Liver (tissue), 9 donors: Measurements from ENCODE around the gene PAPOLB. TPM values are rescaled to one million over a fixed set of nuclear protein-coding genes. Genes with fewer than 3 reads are reported as not detected.

ENCODE experiments used
- DNase-seq: peaks from one replicate; pipeline ENCODE4 v3.0.0-alpha.2; 2017; ENCODE audit warnings: low spot score
- H3K27ac ChIP-seq, 2 donors: one replicate each; pipeline ENCODE4 v1.7.0; 2013; ENCODE audit warnings: inconsistent platforms in 2 of 2, low read length in 2 of 2, control low read depth in 1 of 2, low read depth in 1 of 2, mild to moderate bottlenecking in 1 of 2
- H3K27me3 ChIP-seq, 4 donors: one replicate each; pipeline versions ENCODE4 v1.6.1 to v1.7.0; 2013; ENCODE audit warnings: low read length in 3 of 4, inconsistent platforms in 1 of 4, mild to moderate bottlenecking in 1 of 4, moderate library complexity in 1 of 4; ENCODE audit not compliant: control insufficient read depth in 4 of 4, insufficient read depth in 4 of 4
- H3K36me3 ChIP-seq, 4 donors: one replicate each; pipeline versions ENCODE4 v1.6.1 to v1.7.0; 2013; ENCODE audit warnings: low read length in 3 of 4, mild to moderate bottlenecking in 3 of 4, low read depth in 1 of 4, moderate library complexity in 1 of 4; ENCODE audit not compliant: control insufficient read depth in 4 of 4, insufficient read depth in 3 of 4
- H3K4me1 ChIP-seq, 4 donors: one replicate each; pipeline versions ENCODE4 v1.6.1 to v1.7.0; 2013; ENCODE audit warnings: low read length in 3 of 4, mild to moderate bottlenecking in 3 of 4, moderate library complexity in 1 of 4; ENCODE audit not compliant: control insufficient read depth in 4 of 4, insufficient read depth in 4 of 4
- H3K4me3 ChIP-seq, 3 donors: one replicate each; pipeline versions ENCODE4 v1.6.1 to v1.7.0; 2013; ENCODE audit warnings: low read length in 3 of 3, control low read depth in 1 of 3, low read depth in 1 of 3, mild to moderate bottlenecking in 1 of 3
- H3K9ac ChIP-seq, 2 donors: one replicate each; pipeline ENCODE4 v1.7.0; 2013; ENCODE audit warnings: low read length in 2 of 2, mild to moderate bottlenecking in 2 of 2, moderate library complexity in 2 of 2, control low read depth in 1 of 2, low read depth in 1 of 2
- H3K9me3 ChIP-seq, 4 donors: one replicate each; pipeline versions ENCODE4 v1.6.1 to v1.7.0; 2013; ENCODE audit warnings: low read length in 3 of 4; ENCODE audit not compliant: control insufficient read depth in 4 of 4
- CTCF ChIP-seq: fragments of 150-350 bp; IDR thresholded peaks from 2 replicates; pipeline ENCODE4 v1.5.1; 2017; ENCODE audit warnings: improper control_type of control experiment, low read depth, low read length; ENCODE audit not compliant: missing input control
- EGR1 ChIP-seq, 2 donors: IDR thresholded peaks; 2 replicates each; pipeline ENCODE4 v1.6.1; 2016 to 2018; ENCODE audit warnings: antibody characterized with exemption in 2 of 2, low read depth in 2 of 2
- FOXA1 ChIP-seq: IDR thresholded peaks from 2 replicates; pipeline ENCODE4 v1.6.1; 2016; ENCODE audit warnings: antibody characterized with exemption
- FOXA2 ChIP-seq: IDR thresholded peaks from 2 replicates; pipeline ENCODE4 v1.6.1; 2016; ENCODE audit warnings: antibody characterized with exemption
- GABPA ChIP-seq, 2 donors: IDR thresholded peaks in 1 of 2; conservative IDR thresholded peaks in 1 of 2; 2 replicates each; pipeline ENCODE4 v1.6.1; 2016; ENCODE audit warnings: antibody characterized with exemption in 2 of 2, mild to moderate bottlenecking in 1 of 2, moderate library complexity in 1 of 2
- HNF4A ChIP-seq, 2 donors: conservative IDR thresholded peaks; 2 replicates each; pipeline ENCODE4 v1.6.1; 2016; ENCODE audit warnings: antibody characterized with exemption in 2 of 2, mild to moderate bottlenecking in 2 of 2
- HNF4G ChIP-seq: IDR thresholded peaks from 2 replicates; pipeline ENCODE4 v1.6.1; 2016; ENCODE audit warnings: antibody characterized with exemption
- JUND ChIP-seq, 2 donors: IDR thresholded peaks; 2 replicates each; pipeline ENCODE4 v1.6.1; 2016; ENCODE audit warnings: antibody characterized with exemption in 2 of 2
- NR2F2 ChIP-seq: IDR thresholded peaks from 2 replicates; pipeline ENCODE4 v1.6.1; 2016; ENCODE audit warnings: antibody characterized with exemption
- REST ChIP-seq: IDR thresholded peaks from 2 replicates; pipeline ENCODE4 v1.6.1; 2016; ENCODE audit warnings: antibody characterized with exemption, mild to moderate bottlenecking
- RXRA ChIP-seq, 2 donors: IDR thresholded peaks; 2 replicates each; pipeline ENCODE4 v1.6.1; 2017 to 2018; ENCODE audit warnings: antibody characterized with exemption in 2 of 2, mild to moderate bottlenecking in 1 of 2
- SP1 ChIP-seq: IDR thresholded peaks from 2 replicates; pipeline ENCODE4 v1.6.1; 2018; ENCODE audit warnings: antibody characterized with exemption, mild to moderate bottlenecking
- TAF1 ChIP-seq: conservative IDR thresholded peaks from 2 replicates; pipeline ENCODE4 v1.6.1; 2016; ENCODE audit warnings: antibody characterized with exemption, mild to moderate bottlenecking
- YY1 ChIP-seq: IDR thresholded peaks from 2 replicates; pipeline ENCODE4 v1.6.1; 2016; ENCODE audit warnings: antibody characterized with exemption, mild to moderate bottlenecking
- ZBTB33 ChIP-seq: IDR thresholded peaks from 2 replicates; pipeline ENCODE4 v1.6.1; 2016; ENCODE audit warnings: antibody characterized with exemption
- WGBS: extraction: QIAGEN DNeasy Blood & Tissue Kit; methylation state at CpG from one replicate; pipeline ENCODE4 v1.1.7; 2013; 5-methylcytosine and 5-hydroxymethylcytosine counted together
- polyA plus RNA-seq, 2 donors: library from polyadenylated mRNA; stranded (reverse) in 1 of 2; unstranded in 1 of 2; fragments of 200-250 nt in 1 of 2; fragments of >200 nt in 1 of 2; fragmentation: Nextera tagmentation in 1 of 2; extraction: Ambion mirVana in 1 of 2; gene quantifications; one replicate each; pipeline versions ENCODE4 v1.2.1 to v1.2.3, GENCODE V29; 2013 to 2015
- total RNA-seq, 2 donors: library from RNA; depleted of rRNA; stranded (reverse); fragments of >200 nt; gene quantifications; one replicate each; pipeline ENCODE4 v1.2.3, GENCODE V29; 2014
- donor health status: healthy.
- donor health status: healthy.
- donor health status: healthy.
- donor health status: healthy.
- donor health status: healthy.

The PAPOLB gene
- total and polyA plus RNA-seq, 4 donors = 0.05 to 0.08 TPM; not detected in 2

DNA sequence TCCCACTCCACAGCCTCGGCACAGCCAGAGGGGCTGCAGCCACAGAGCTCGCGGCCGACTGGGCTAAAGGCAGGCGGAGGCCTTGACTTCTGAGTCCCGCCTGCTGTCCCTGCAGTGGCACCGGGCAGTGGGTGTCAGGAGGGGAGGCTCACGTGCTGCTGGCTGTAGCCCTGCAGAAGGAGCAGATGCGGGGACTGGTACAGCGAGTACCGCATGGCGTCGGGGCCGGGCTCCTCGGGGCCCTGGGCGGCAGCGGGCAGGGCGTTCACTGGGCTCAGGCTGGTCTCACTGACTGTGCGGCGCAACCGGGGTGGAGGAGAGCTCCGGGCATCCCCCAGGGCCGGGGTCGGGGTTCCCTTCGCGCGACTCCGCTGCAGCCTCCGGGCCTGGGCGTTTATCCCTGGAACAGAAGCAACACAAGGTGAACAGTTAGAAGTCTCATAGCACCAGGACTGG, 25.6 kb downstream of the PAPOLB start:
- no peak overlapping the region for H3K9ac ChIP-seq
- no peaks in the 10 kb centered on the region for H3K27me3 ChIP-seq
- WGBS = 96% methylated on average over 30 of the region's 30 CpGs
- no peak overlapping the region for H3K4me3 ChIP-seq
- no peak overlapping the region for H3K27ac ChIP-seq
- no peaks in the 10 kb centered on the region for H3K4me1 ChIP-seq
- no peaks in the 10 kb centered on the region for H3K36me3 ChIP-seq
- TF ChIP-seq HNF4A (conservative IDR thresholded peaks at IDR 0.05) = no peak
- TF ChIP-seq JUND (IDR thresholded peaks at IDR 0.05) = no peak
- TF ChIP-seq GABPA (IDR thresholded peaks at IDR 0.05 in 1 of 2, conservative IDR thresholded peaks at IDR 0.05 in 1 of 2) = no peak
- TF ChIP-seq NR2F2 = no peak
- TF ChIP-seq RXRA (IDR thresholded peaks at IDR 0.05) = no peak
- TF ChIP-seq SP1 = no peak
- no peak for TF ChIP-seq YY1
- no peak for TF ChIP-seq FOXA2
- TF ChIP-seq FOXA1 = no peak
- TF ChIP-seq EGR1 (IDR thresholded peaks at IDR 0.05; ENCODE audit: low read depth in 2 of 2) = no peak
- TF ChIP-seq HNF4G = no peak
- no peak for TF ChIP-seq TAF1
- no peaks in the 10 kb centered on the region for H3K9me3 ChIP-seq
- DNase-seq = no peak

GRCh38 chr7:4835398-4836205, 26.2 kb downstream of the PAPOLB start:
- WGBS = 89% methylated on average over 28 of the region's 28 CpGs
- no peaks in the 10 kb centered on the region for H3K27me3 ChIP-seq
- no peaks in the 10 kb centered on the region for H3K9me3 ChIP-seq
- no peak overlapping the region for H3K4me3 ChIP-seq
- no peaks in the 10 kb centered on the region for H3K36me3 ChIP-seq
- no peak overlapping the region for H3K9ac ChIP-seq
- no peak for TF ChIP-seq JUND (IDR thresholded peaks at IDR 0.05)
- no peak for TF ChIP-seq ZBTB33
- no peak for TF ChIP-seq GABPA (IDR thresholded peaks at IDR 0.05 in 1 of 2, conservative IDR thresholded peaks at IDR 0.05 in 1 of 2)
- TF ChIP-seq FOXA2 = no peak
- no peak for TF ChIP-seq HNF4A (conservative IDR thresholded peaks at IDR 0.05)
- no peak for TF ChIP-seq HNF4G
- H3K27ac ChIP-seq = no peak overlapping the region
- no peaks in the 10 kb centered on the region for H3K4me1 ChIP-seq
- DNase-seq = no peak

DNA sequence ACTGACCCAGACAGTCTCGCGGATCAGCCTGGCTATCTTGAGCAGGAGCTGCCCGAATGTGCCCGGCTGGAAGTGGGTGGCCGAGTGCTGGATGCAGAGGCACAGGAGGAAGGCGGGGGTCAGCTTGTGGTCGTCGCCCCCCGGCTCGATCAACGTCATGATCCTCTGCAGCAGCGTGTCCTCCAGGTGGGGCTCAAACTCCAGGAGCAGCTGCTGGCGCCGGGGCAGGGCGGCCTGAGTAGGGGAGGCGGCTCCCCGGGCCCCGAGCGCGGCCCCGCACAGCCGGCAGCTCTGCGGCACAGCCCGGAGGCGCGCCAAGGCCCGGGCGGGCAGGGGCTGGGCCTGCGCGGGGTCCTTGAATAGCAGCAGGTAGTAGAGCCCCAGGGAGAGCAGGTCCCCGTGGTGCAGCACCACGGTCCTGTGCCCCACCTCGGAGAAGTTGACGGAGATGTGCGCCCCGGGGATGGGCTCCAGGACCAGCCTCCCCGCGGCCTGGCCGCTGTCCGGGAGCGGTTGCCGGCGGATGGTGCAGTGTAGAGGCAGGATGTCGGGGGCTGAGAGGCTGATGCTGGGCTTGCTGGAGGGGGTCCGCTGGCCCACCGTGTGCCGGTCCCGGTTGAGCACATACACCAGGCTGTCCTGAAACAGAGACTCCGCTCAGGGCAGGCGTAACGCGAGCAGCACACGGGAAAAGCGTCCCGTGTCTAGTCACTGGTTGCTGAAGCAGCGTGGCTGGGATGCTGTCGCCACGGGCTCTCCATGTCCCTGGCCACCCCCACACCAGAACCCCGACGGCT, 27.0 kb downstream of the PAPOLB start:
- H3K27ac ChIP-seq = no peak overlapping the region
- H3K4me3 ChIP-seq = no peak overlapping the region
- H3K9me3 ChIP-seq = no peaks in the 10 kb centered on the region
- no peaks in the 10 kb centered on the region for H3K4me1 ChIP-seq
- 93% methylated on average over 60 of the region's 60 CpGs for WGBS
- no peaks in the 10 kb centered on the region for H3K27me3 ChIP-seq
- DNase-seq = no peak
- no peak overlapping the region for H3K9ac ChIP-seq
- H3K36me3 ChIP-seq = no peaks in the 10 kb centered on the region
- TF ChIP-seq ZBTB33 (no peak), JUND (IDR thresholded peaks at IDR 0.05) (no peak), CTCF (no peak), EGR1 (IDR thresholded peaks at IDR 0.05; ENCODE audit: low read depth in 2 of 2) (no peak), FOXA1 (no peak), HNF4A (conservative IDR thresholded peaks at IDR 0.05) (no peak), REST (no peak), FOXA2 (no peak), NR2F2 (no peak), YY1 (no peak), GABPA (IDR thresholded peaks at IDR 0.05 in 1 of 2, conservative IDR thresholded peaks at IDR 0.05 in 1 of 2) (no peak)
